Thyroid gland (tissue), 4 donors: ENCODE data around the gene PXDN. TPM values are rescaled to one million over a fixed set of nuclear protein-coding genes. Genes with fewer than 3 reads are reported as not detected.

Source experiments
- DNase-seq, 2 donors: peaks; one replicate each; pipeline ENCODE4 v3.0.0-alpha.2; 2019
- H3K27ac ChIP-seq, 3 donors: fragments of 200-600 bp; sonication (generic); 1 replicate in 2 of 3; 2 replicates in 1 of 3; pipeline ENCODE4 v1.5.1; 2016 to 2019; ENCODE audit warnings: mild to moderate bottlenecking in 1 of 3, moderate library complexity in 1 of 3
- H3K27me3 ChIP-seq: fragments of 200-600 bp; sonication (generic); one replicate; pipeline ENCODE4 v1.5.1; 2019
- H3K36me3 ChIP-seq, 2 donors: fragments of 200-600 bp; sonication (generic); one replicate each; pipeline ENCODE4 v1.5.1; 2016 to 2019
- H3K4me1 ChIP-seq, 2 donors: fragments of 200-600 bp; sonication (generic); one replicate each; pipeline ENCODE4 v1.5.1; 2017 to 2019
- H3K4me3 ChIP-seq, 3 donors: fragments of 200-600 bp; sonication (generic); replicated peaks in 1 of 3; 1 replicate in 2 of 3; 2 replicates in 1 of 3; pipeline ENCODE4 v1.5.1; 2016; ENCODE audit warnings: mild to moderate bottlenecking in 1 of 3
- H3K9me3 ChIP-seq: fragments of 200-600 bp; sonication (generic); one replicate; pipeline ENCODE4 v1.5.1; 2017
- POLR2A ChIP-seq, 2 donors: fragments of 450-650 bp; IDR thresholded peaks; one replicate each; pipeline ENCODE4 v1.6.1; 2017; ENCODE audit warnings: antibody characterized with exemption in 2 of 2, mild to moderate bottlenecking in 2 of 2, moderate library complexity in 1 of 2
- WGBS, 2 donors: methylation state at CpG; one replicate each; pipeline ENCODE4 v1.1.5; 2017; 5-methylcytosine and 5-hydroxymethylcytosine counted together
- intact Hi-C: fragments of 100-400 bp; cut with DNase I; formaldehyde crosslinking; loops from one replicate; pipeline ENCODE4 v1.15.1; 2023
- total RNA-seq, 4 donors: library from RNA; depleted of rRNA; stranded (reverse); fragments of >200 nt; gene quantifications; one replicate each; pipeline ENCODE4 v1.2.3, GENCODE V29; 2016
- TF ChIP-seq, protein P1 (sequence below), 6 experiments: fragments of 200-600 bp in 3 of 6; fragments of 450-650 bp in 3 of 6; sonication (generic) in 3 of 6; IDR thresholded peaks; one replicate each; pipeline ENCODE4 v1.5.1; 2016 to 2019; ENCODE audit warnings: antibody characterized with exemption in 6 of 6, mild to moderate bottlenecking in 2 of 6, inconsistent platforms in 1 of 6, moderate library complexity in 1 of 6

The PXDN gene
- total RNA-seq, 4 donors from 2014 or later = 6.9 to 17.3 (median 13.6) TPM

DNA sequence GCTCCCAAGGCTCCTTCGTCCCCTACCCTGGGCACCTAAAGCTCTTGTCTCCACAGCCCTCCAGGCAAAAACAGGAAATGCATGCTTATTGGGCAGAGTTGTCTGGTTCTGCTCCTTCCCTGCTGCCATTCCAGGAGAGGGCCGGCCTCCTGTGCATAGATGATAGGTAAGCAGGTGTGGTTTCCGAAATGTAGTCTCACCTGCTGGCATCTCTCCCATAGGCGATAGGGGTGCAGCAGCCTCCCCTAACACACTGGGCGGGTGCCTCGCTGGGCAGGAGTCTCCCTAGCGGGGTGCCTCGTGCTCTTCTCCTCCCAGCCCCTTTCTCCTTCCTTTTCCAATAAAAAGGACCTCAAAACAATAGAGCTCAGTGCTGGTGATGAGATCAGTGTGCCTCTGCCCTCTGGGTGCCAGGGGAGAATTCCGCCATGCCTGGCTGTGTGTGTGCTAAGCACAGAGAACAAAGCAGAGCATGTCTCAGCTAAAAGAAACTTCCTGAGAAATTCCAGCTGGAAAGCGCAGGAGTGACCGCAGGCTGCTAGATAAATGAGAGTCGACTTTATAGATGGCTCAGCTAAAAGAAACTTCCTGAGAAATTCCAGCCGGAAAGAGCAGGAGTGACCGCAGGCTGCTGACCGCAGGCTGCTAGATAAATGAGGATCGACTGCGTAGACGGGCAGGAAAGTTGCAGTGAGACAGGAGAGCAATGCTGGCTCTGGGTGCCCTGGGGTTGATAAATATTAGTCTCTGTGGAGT, 11.3 kb upstream of the PXDN start:
- intact Hi-C loops = no loop called here
- TF ChIP-seq, protein P1, sequence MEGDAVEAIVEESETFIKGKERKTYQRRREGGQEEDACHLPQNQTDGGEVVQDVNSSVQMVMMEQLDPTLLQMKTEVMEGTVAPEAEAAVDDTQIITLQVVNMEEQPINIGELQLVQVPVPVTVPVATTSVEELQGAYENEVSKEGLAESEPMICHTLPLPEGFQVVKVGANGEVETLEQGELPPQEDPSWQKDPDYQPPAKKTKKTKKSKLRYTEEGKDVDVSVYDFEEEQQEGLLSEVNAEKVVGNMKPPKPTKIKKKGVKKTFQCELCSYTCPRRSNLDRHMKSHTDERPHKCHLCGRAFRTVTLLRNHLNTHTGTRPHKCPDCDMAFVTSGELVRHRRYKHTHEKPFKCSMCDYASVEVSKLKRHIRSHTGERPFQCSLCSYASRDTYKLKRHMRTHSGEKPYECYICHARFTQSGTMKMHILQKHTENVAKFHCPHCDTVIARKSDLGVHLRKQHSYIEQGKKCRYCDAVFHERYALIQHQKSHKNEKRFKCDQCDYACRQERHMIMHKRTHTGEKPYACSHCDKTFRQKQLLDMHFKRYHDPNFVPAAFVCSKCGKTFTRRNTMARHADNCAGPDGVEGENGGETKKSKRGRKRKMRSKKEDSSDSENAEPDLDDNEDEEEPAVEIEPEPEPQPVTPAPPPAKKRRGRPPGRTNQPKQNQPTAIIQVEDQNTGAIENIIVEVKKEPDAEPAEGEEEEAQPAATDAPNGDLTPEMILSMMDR (IDR thresholded peaks at IDR 0.05) = no peak
- TF ChIP-seq POLR2A (IDR thresholded peaks at IDR 0.05) = no peak
- H3K27me3 ChIP-seq = no peaks in the 10 kb centered on the region
- H3K4me1 ChIP-seq = peaks cover 0 to 8% of the 10 kb centered on the region in 2 donors
- no peaks in the 10 kb centered on the region for H3K36me3 ChIP-seq
- WGBS, 2 donors = 82 to 91% methylated on average over 18 of the region's 18 CpGs
- no peak overlapping the region for H3K4me3 ChIP-seq
- DNase-seq = no peak
- H3K9me3 ChIP-seq = no peaks in the 10 kb centered on the region
- H3K27ac ChIP-seq = no peak overlapping the region

DNA sequence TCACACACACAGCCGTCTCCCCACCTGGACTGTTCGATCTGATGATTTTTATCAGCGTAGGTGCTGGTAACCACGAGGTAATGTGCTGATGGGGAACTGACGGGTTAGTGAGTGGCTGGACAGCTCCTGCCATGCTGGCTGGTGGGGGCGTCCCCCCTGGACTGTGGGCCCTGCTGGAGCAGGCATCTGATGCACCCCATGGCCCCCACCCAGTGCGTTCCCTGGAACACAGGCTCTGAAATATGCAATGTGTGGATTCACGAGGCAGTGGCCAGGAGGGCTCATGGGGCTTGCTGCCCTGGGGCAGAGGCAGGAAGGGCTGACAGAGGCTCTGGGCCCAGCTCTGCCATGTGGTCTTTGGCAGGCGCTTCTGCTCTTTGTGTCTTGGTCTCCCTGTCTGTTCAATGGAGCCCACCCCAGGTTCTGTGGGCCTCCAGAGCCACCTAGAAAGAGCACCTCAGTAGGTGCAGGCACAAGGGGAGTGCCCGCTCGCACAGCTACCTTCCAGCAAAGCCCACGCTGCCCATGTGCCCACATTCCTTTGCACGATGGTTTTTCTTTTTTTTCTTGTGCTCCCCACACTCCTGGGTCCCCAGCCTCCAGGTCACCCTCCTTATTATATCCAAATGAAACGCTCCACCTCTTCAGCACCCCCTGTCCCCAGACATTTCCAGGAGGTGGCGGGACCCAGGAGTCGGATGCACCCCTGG, 10.3 kb upstream of the PXDN start:
- TF ChIP-seq POLR2A (IDR thresholded peaks at IDR 0.05) = no peak
- TF ChIP-seq, protein P1 (IDR thresholded peaks at IDR 0.05) = no peak
- Histone ChIP-seq H3K27me3 (no peaks in the 10 kb centered on the region), H3K4me3 (no peak overlapping the region), H3K27ac (no peak overlapping the region), H3K4me1 (peaks cover 0 to 8% of the 10 kb centered on the region in 2 donors), H3K36me3 (no peaks in the 10 kb centered on the region), H3K9me3 (no peaks in the 10 kb centered on the region)
- WGBS, 2 donors = 93 to 99% methylated on average over 13 to 16 of the region's 16 CpGs
- intact Hi-C loops = no loop called here
- no peak for DNase-seq

DNA sequence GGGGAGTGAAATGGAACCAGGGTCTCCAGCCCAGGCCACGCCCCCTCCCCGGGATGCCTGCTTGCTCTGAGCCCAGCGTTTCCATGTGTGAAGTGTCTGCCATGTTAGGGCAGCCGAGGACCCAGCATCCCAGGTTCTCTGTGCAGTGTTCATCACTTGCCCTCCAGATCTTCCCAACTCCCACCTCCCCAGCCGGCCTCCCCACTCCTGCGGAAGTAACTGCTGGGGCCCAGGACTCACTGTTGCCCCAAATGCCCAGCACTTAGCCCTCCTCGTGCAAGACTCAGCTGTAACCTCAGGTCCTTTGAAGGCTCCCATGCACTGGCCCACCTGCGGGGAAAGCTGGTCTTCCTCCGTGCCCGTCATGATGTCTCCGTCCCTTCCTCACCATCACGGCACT, 9.7 kb upstream of the PXDN start:
- no peaks in the 10 kb centered on the region for H3K27me3 ChIP-seq
- DNase-seq = no peak
- 86 to 89% methylated on average over 12 of the region's 12 CpGs for WGBS, 2 donors
- peaks cover 0 to 8% of the 10 kb centered on the region in 2 donors for H3K4me1 ChIP-seq
- intact Hi-C loops = no loop called here
- no peak overlapping the region for H3K27ac ChIP-seq
- TF ChIP-seq, protein P1 (IDR thresholded peaks at IDR 0.05) = no peak
- TF ChIP-seq POLR2A (IDR thresholded peaks at IDR 0.05) = no peak
- no peaks in the 10 kb centered on the region for H3K9me3 ChIP-seq
- H3K4me3 ChIP-seq = no peak overlapping the region
- H3K36me3 ChIP-seq = no peaks in the 10 kb centered on the region

DNA sequence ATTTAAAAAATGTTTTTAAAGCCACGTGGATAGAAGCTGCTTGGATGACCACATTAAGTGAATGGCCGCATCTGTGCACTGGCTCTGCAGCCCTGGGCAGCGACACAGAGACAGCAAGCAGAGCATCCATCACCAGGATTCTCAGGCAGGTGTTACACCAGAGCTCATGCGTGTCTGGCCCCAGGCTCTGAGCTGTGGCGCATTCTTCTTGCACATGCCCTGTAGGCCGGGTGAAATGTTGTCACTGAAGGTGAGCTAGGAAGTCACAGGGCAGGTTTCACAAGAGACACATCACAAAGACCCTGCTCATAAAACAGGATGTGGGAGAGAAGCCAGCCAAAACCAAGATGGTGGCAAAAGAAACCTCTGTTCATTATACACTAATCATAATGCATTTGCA, 8.4 kb upstream of the PXDN start:
- no peak for DNase-seq
- Histone ChIP-seq H3K4me1 (peaks cover 0 to 8% of the 10 kb centered on the region in 2 donors), H3K4me3 (no peak overlapping the region), H3K27me3 (no peaks in the 10 kb centered on the region), H3K36me3 (no peaks in the 10 kb centered on the region), H3K27ac (no peak overlapping the region), H3K9me3 (no peaks in the 10 kb centered on the region)
- TF ChIP-seq POLR2A (IDR thresholded peaks at IDR 0.05) = no peak
- TF ChIP-seq, protein P1 (IDR thresholded peaks at IDR 0.05) = no peak
- 86 to 93% methylated on average over 6 of the region's 6 CpGs for WGBS, 2 donors
- intact Hi-C loops = no loop called here
